OCI-LY1 (cell line): Measurements from ENCODE around the gene PRSS8.
"Not testable (repeated sequence)": the region's sequence is repeated elsewhere in the genome, so short reads cannot be mapped to it uniquely, and the experiment has no call there.

ENCODE experiments used
- H2AFZ ChIP-seq: fragments of 200-600 bp; sonication (generic), shearing (Covaris generic); 2 replicates; pipeline ENCODE4 v1.6.0; 2014; ENCODE audit warnings: antibody characterized with exemption, mild to moderate bottlenecking, low read length
- H3F3A ChIP-seq: fragments of 200-600 bp; sonication (generic), shearing (Covaris generic); 2 replicates; pipeline ENCODE4 v1.6.0; 2014; ENCODE audit warnings: mild to moderate bottlenecking, antibody characterized with exemption, low read length, moderate library complexity; ENCODE audit not compliant: insufficient read depth
- H3K27ac ChIP-seq: fragments of 200-600 bp; sonication (generic); 2 replicates; pipeline ENCODE4 v1.5.1; 2014; ENCODE audit warnings: low read length, mixed run types, mild to moderate bottlenecking, low read depth; ENCODE audit not compliant: poor library complexity, severe bottlenecking
- H3K27me3 ChIP-seq: fragments of 200-600 bp; sonication (generic); 2 replicates; pipeline ENCODE4 v1.6.0; 2014; ENCODE audit warnings: antibody characterized with exemption, mild to moderate bottlenecking, low read length, moderate library complexity; ENCODE audit not compliant: insufficient read depth
- H3K36me3 ChIP-seq: fragments of 200-600 bp; sonication (generic); 2 replicates; pipeline ENCODE4 v1.6.1; 2014; ENCODE audit warnings: mild to moderate bottlenecking, antibody characterized with exemption, low read length, moderate library complexity, mixed read lengths; ENCODE audit not compliant: insufficient read depth
- H3K4me1 ChIP-seq: fragments of 200-600 bp; sonication (generic); 2 replicates; pipeline ENCODE4 v1.5.1; 2014; ENCODE audit warnings: mild to moderate bottlenecking, low read length, moderate library complexity; ENCODE audit not compliant: insufficient read depth, severe bottlenecking
- H3K4me2 ChIP-seq: fragments of 200-600 bp; sonication (generic), shearing (Covaris generic); 2 replicates; pipeline ENCODE4 v1.6.1; 2014; ENCODE audit warnings: low read length
- H3K4me3 ChIP-seq: fragments of 200-600 bp; sonication (generic); 2 replicates; pipeline ENCODE4 v1.5.1; 2014; ENCODE audit warnings: low read length, low read depth, mild to moderate bottlenecking, mixed read lengths; ENCODE audit not compliant: poor library complexity, severe bottlenecking
- H3K79me2 ChIP-seq: fragments of 200-600 bp; shearing (Covaris generic); 2 replicates; pipeline ENCODE4 v1.6.1; 2016; ENCODE audit warnings: mixed run types, low read length, mixed read lengths; ENCODE audit not compliant: insufficient read depth
- H3K9ac ChIP-seq: fragments of 200-600 bp; sonication (generic), shearing (Covaris generic); 2 replicates; pipeline ENCODE4 v1.6.1; 2014; ENCODE audit warnings: mild to moderate bottlenecking, low read length, mixed read lengths
- H3K9me2 ChIP-seq: fragments of 200-600 bp; sonication (generic), shearing (Covaris generic); 2 replicates; pipeline ENCODE4 v1.6.1; 2014; ENCODE audit warnings: low read depth, mild to moderate bottlenecking, low read length, mixed read lengths
- H3K9me3 ChIP-seq: fragments of 200-600 bp; shearing (Covaris generic); 2 replicates; pipeline ENCODE4 v1.6.1; 2014; ENCODE audit warnings: low read length, mixed read lengths
- H4K20me1 ChIP-seq: fragments of 200-600 bp; sonication (generic), shearing (Covaris generic); 2 replicates; pipeline ENCODE4 v1.6.0; 2016; ENCODE audit warnings: mild to moderate bottlenecking, low read length; ENCODE audit not compliant: insufficient read depth
- CTCF ChIP-seq: fragments of 200-600 bp; sonication (generic), shearing (Covaris generic); IDR thresholded peaks from 2 replicates; pipeline ENCODE4 v1.5.1; 2017; ENCODE audit warnings: mild to moderate bottlenecking, antibody characterized with exemption, low read length, moderate library complexity, mixed read lengths
- EZH2 ChIP-seq: fragments of 200-600 bp; sonication (generic), shearing (Covaris generic); IDR thresholded peaks from 2 replicates; pipeline ENCODE4 v1.8.0; 2017; ENCODE audit warnings: borderline replicate concordance, mixed run types, mild to moderate bottlenecking, antibody characterized with exemption, low read length, moderate library complexity, mixed read lengths

The PRSS8 gene

GRCh38 chr16:31179219-31179746 is 43.8 kb upstream of the PRSS8 start:
- no peak overlapping the region for H2AFZ ChIP-seq
- peak overlapping the region; percentile 75 for H3K4me3 ChIP-seq
- TF ChIP-seq EZH2 (no peak), CTCF (no peak)
- peak overlapping the region; percentile 94 for H3K4me2 ChIP-seq
- H3F3A ChIP-seq, result peaks cover 5% of the 10 kb centered on the region; the same call in 1 of the 2 replicates
- H3K79me2 ChIP-seq, result peaks cover 39% of the 10 kb centered on the region
- peaks cover 31% of the 10 kb centered on the region for H3K4me1 ChIP-seq
- H4K20me1 ChIP-seq, result peaks cover 7% of the 10 kb centered on the region; the same call in 1 of the 2 replicates
- H3K27ac ChIP-seq, result peak overlapping the region; percentile 88
- peaks cover 37% of the 10 kb centered on the region for H3K36me3 ChIP-seq
- H3K27me3 ChIP-seq, result no peaks in the 10 kb centered on the region
- peak overlapping the region; percentile 89 for H3K9ac ChIP-seq
- no peaks in the 10 kb centered on the region for H3K9me2 ChIP-seq
- H3K9me3 ChIP-seq, result no peaks in the 10 kb centered on the region

GRCh38 chr16:31177136-31177535 is 41.6 kb upstream of the PRSS8 start:
- Histone ChIP-seq H3K4me2 (0 out of 2 replicates have a peak overlapping the region, but pooled peaks have one; percentile 16), H4K20me1 (0 out of 2 replicates have a peak, but pooled peaks cover 2% of the 10 kb centered on the region)

GRCh38 chr16:31170048-31170447 is 34.5 kb upstream of the PRSS8 start:
- not testable (repeated sequence) for H3K9ac ChIP-seq, H3K27me3 ChIP-seq, H3K4me3 ChIP-seq, H3K4me2 ChIP-seq, H3K9me2 ChIP-seq, H2AFZ ChIP-seq, H3K9me3 ChIP-seq, H3F3A ChIP-seq, H3K79me2 ChIP-seq, H3K27ac ChIP-seq, H4K20me1 ChIP-seq, H3K4me1 ChIP-seq, H3K36me3 ChIP-seq

More at GRCh38 chr16:31177136-31177535, 41.6 kb upstream of the PRSS8 start:
- Histone ChIP-seq H3K27me3 (no peaks in the 10 kb centered on the region), H3K9me2 (no peaks in the 10 kb centered on the region), H3K9ac (peak overlapping the region; percentile 30; the same call in 1 of the 2 replicates), H3K27ac (no peak overlapping the region), H3K36me3 (peaks cover 15% of the 10 kb centered on the region), H3K4me1 (peaks cover 26% of the 10 kb centered on the region), H3K79me2 (peaks cover 21% of the 10 kb centered on the region), H2AFZ (peak overlapping the region; percentile 84; the same call in 1 of the 2 replicates), H3K4me3 (no peak overlapping the region), H3F3A (peaks cover 5% of the 10 kb centered on the region; the same call in 1 of the 2 replicates), H3K9me3 (no peaks in the 10 kb centered on the region)
- TF ChIP-seq EZH2, result no peak
- TF ChIP-seq CTCF, result no peak

- Histone ChIP-seq H3K4me2 (no peak overlapping the region), H3K4me1 (no peaks in the 10 kb centered on the region), H4K20me1 (no peaks in the 10 kb centered on the region), H3K9ac (no peak overlapping the region), H3K9me2 (no peaks in the 10 kb centered on the region), H3K4me3 (no peak overlapping the region), H3K27ac (no peak overlapping the region), H3K9me3 (no peaks in the 10 kb centered on the region), H3K79me2 (no peaks in the 10 kb centered on the region), H2AFZ (no peak overlapping the region), H3K27me3 (no peaks in the 10 kb centered on the region), H3K36me3 (no peaks in the 10 kb centered on the region), H3F3A (no peaks in the 10 kb centered on the region)
- TF ChIP-seq EZH2 (no peak), CTCF (no peak)
These were observed 33.3 kb upstream of the PRSS8 start for GRCh38 chr16:31168848-31169247.
